ENCODE results near the gene BABAM1.

DNA sequence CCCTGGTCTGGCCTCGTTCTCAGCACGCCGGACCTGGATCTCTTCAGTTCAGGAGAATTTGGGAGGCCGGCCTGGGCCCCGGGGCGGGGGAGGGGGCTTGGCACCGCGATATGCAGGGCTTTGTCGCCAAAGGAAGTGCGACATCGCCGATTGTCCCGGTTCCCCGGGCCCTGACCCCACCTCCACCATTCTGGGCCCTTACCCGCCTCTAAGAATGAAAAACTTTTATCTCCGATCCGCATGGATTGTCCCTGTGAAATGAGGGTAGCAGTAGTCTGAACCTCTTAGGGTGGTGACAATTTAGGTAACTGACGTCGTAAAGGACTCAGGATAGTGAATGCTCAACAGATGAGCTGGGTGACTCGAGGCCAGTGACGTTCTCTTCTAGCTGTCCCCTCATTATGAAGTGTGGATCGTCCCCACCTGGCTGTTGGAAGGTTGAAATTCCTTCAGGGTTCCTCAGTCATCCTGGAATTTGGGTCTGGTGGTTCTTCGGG is 42.8 kb downstream of the BABAM1 start:
- no peak for TF ChIP-seq POLR2A (IDR thresholded peaks at IDR 0.05; ENCODE audit: low read length)
- TF ChIP-seq GATA1 (IDR thresholded peaks at IDR 0.05; ENCODE audit: low read depth, low read length): no peak

All from erythroblast (primary cell).